DND-41 (cell line): ENCODE results near the gene P2RY13.

Experiments
- EZH2 ChIP-seq: IDR thresholded peaks from 3 replicates; pipeline ENCODE4 v1.6.1; 2012; ENCODE audit warnings: borderline replicate concordance, low read depth, mild to moderate bottlenecking, moderate library complexity, low read length, inconsistent platforms; ENCODE audit not compliant: severe bottlenecking
- TF ChIP-seq, protein P1 (sequence below): IDR thresholded peaks from 2 replicates; pipeline ENCODE4 v1.5.1; 2012; ENCODE audit warnings: borderline replicate concordance, low read length, moderate library complexity, mild to moderate bottlenecking; ENCODE audit not compliant: poor library complexity, severe bottlenecking; ENCODE audit errors: extremely low read depth

DNA sequence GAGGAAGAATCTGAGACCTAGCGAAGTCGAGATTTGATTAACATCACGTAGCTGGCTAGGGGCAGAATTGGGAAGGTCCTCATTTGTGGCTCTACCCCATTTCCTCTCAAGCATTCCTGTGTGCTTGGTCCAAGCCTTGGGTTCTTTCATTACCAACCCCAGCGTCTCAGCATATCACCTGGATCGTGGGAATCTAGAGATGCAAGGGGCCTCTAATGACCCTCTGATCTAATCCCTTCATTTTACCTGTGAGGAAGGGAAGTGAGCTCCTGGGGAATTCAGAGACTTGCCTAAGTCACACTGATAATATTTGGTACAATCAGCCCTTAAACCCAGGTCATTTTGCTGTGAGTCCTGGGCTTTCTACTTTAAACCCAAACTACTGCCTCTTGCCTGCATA, 14.8 kb downstream of the P2RY13 start:
- TF ChIP-seq, protein P1, sequence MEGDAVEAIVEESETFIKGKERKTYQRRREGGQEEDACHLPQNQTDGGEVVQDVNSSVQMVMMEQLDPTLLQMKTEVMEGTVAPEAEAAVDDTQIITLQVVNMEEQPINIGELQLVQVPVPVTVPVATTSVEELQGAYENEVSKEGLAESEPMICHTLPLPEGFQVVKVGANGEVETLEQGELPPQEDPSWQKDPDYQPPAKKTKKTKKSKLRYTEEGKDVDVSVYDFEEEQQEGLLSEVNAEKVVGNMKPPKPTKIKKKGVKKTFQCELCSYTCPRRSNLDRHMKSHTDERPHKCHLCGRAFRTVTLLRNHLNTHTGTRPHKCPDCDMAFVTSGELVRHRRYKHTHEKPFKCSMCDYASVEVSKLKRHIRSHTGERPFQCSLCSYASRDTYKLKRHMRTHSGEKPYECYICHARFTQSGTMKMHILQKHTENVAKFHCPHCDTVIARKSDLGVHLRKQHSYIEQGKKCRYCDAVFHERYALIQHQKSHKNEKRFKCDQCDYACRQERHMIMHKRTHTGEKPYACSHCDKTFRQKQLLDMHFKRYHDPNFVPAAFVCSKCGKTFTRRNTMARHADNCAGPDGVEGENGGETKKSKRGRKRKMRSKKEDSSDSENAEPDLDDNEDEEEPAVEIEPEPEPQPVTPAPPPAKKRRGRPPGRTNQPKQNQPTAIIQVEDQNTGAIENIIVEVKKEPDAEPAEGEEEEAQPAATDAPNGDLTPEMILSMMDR: no peak
- TF ChIP-seq EZH2: no peak
